H1 (cell line): ENCODE measurements around the gene SEMA3C. TPM values are rescaled to one million over a fixed set of nuclear protein-coding genes. Genes with fewer than 3 reads are reported as not detected.

Source experiments
- CTCF ChIA-PET: fragments of 300-600 bp; sonication (Branson Sonifier 250); formaldehyde crosslinking; loops from one replicate; lab custom pipeline; 2021; ENCODE audit not compliant: partially characterized antibody; lab: Charles Lee
- POLR2A ChIA-PET: fragments of 300-600 bp; sonication (Branson Sonifier 250); formaldehyde crosslinking; loops from one replicate; lab custom pipeline; 2021; ENCODE audit warnings: inconsistent platforms; ENCODE audit not compliant: partially characterized antibody; lab: Charles Lee
- DNase-seq, 2 experiments: peaks; one replicate each; pipeline versions ENCODE4 v3.0.0 to v3.0.0-alpha.2; 2010 to 2022; ENCODE audit warnings: low spot score in 2 of 2, low read depth in 1 of 2, mixed read lengths in 1 of 2
- FAIRE-seq: peaks from 2 replicates; lab custom pipeline; 2011; peaks lifted over from hg19 to GRCh38; lab: Jason Lieb, UNC
- H2AFZ ChIP-seq: 2 replicates; pipeline ENCODE4 v1.8.1; 2012; ENCODE audit warnings: low read length, inconsistent platforms
- H2AK5ac ChIP-seq: 2 replicates; pipeline ENCODE4 v1.6.1; 2013; ENCODE audit warnings: low read depth, low read length
- H2BK120ac ChIP-seq: replicated peaks from 2 replicates; pipeline ENCODE3; 2013; ENCODE audit warnings: low read depth, low read length, inconsistent platforms
- H2BK12ac ChIP-seq: 2 replicates; pipeline ENCODE4 v1.6.1; 2013; ENCODE audit warnings: low read depth, low read length
- H2BK15ac ChIP-seq: 2 replicates; pipeline ENCODE4 v1.6.1; 2013; ENCODE audit warnings: low read length
- H2BK20ac ChIP-seq: 2 replicates; pipeline ENCODE4 v1.6.1; 2013; ENCODE audit warnings: low read length
- H2BK5ac ChIP-seq: 2 replicates; pipeline ENCODE4 v1.6.1; 2013; ENCODE audit warnings: low read depth, low read length
- H3K14ac ChIP-seq: 2 replicates; pipeline ENCODE4 v1.6.1; 2013; ENCODE audit warnings: inconsistent platforms; ENCODE audit not compliant: insufficient read length
- H3K18ac ChIP-seq: 2 replicates; pipeline ENCODE4 v1.6.1; 2013; ENCODE audit warnings: low read length; ENCODE audit errors: extremely low read depth
- H3K23ac ChIP-seq: 2 replicates; pipeline ENCODE4 v1.6.1; 2013; ENCODE audit warnings: inconsistent platforms; ENCODE audit not compliant: insufficient read length
- H3K23me2 ChIP-seq: 2 replicates; pipeline ENCODE4 v1.6.1; 2013; ENCODE audit warnings: low read depth, low read length
- H3K27ac ChIP-seq: 2 replicates; pipeline ENCODE4 v1.6.1; 2011; ENCODE audit warnings: low read depth, low read length, inconsistent platforms
- H3K27me3 ChIP-seq, 4 experiments: replicated peaks in 1 of 4; 1 replicate in 1 of 4; 2 replicates in 3 of 4; pipeline versions ENCODE4 v1.6.1 to v1.8.1; 2011 to 2013; ENCODE audit warnings: low read length in 3 of 4, mild to moderate bottlenecking in 3 of 4, inconsistent platforms in 2 of 4, mixed read lengths in 2 of 4, moderate library complexity in 1 of 4; ENCODE audit not compliant: control insufficient read depth in 3 of 4, insufficient read depth in 3 of 4; ENCODE audit errors: extremely low read depth in 1 of 4
- H3K36me3 ChIP-seq, 4 experiments: 2 replicates each; pipeline versions ENCODE4 v1.6.1 to v1.8.1; 2011 to 2013; ENCODE audit warnings: mild to moderate bottlenecking in 4 of 4, low read length in 3 of 4, moderate library complexity in 2 of 4, control low read depth in 1 of 4, inconsistent platforms in 1 of 4; ENCODE audit not compliant: insufficient read depth in 4 of 4, control insufficient read depth in 2 of 4
- H3K4ac ChIP-seq: replicated peaks from 2 replicates; pipeline ENCODE3; 2013; ENCODE audit warnings: low read length, low read depth, mixed read lengths, inconsistent platforms; ENCODE audit not compliant: insufficient read length
- H3K4me1 ChIP-seq, 4 experiments: replicated peaks in 1 of 4; 1 replicate in 1 of 4; 2 replicates in 3 of 4; pipeline versions ENCODE4 v1.6.1 to v1.8.1; 2011 to 2013; ENCODE audit warnings: low read length in 3 of 4, inconsistent platforms in 2 of 4, mixed read lengths in 1 of 4; ENCODE audit not compliant: insufficient read depth in 4 of 4, control insufficient read depth in 3 of 4
- H3K4me2 ChIP-seq, 2 experiments: 2 replicates each; pipeline versions ENCODE4 v1.6.1 to v1.8.1; 2011 to 2013; ENCODE audit warnings: low read depth in 2 of 2, low read length in 2 of 2, control low read depth in 1 of 2, inconsistent platforms in 1 of 2, mild to moderate bottlenecking in 1 of 2; ENCODE audit not compliant: insufficient read depth in 1 of 2
- H3K4me3 ChIP-seq, 4 experiments: fragments of 200-600, 300-600 bp in 1 of 4; sonication (generic), shearing (Covaris generic), sonication (Bioruptor Twin) in 1 of 4; 2 replicates each; pipeline versions ENCODE4 v1.5.1 to v1.8.1; 2011 to 2016; ENCODE audit warnings: low read length in 4 of 4, low read depth in 3 of 4, control low read depth in 2 of 4, inconsistent platforms in 2 of 4, mild to moderate bottlenecking in 2 of 4, mixed read lengths in 1 of 4, moderate library complexity in 1 of 4; ENCODE audit not compliant: insufficient read depth in 2 of 4; ENCODE audit errors: extremely low read depth in 1 of 4
- H3K56ac ChIP-seq: replicated peaks from 2 replicates; pipeline ENCODE3; 2013; ENCODE audit warnings: low read depth, mild to moderate bottlenecking, mixed read lengths, low read length, inconsistent platforms; ENCODE audit not compliant: insufficient read length
- H3K79me1 ChIP-seq: 2 replicates; pipeline ENCODE4 v1.6.1; 2013; ENCODE audit warnings: low read depth, low read length, control low read depth
- H3K79me2 ChIP-seq, 2 experiments: 2 replicates each; pipeline versions ENCODE4 v1.6.1 to v1.8.1; 2012 to 2013; ENCODE audit warnings: low read length in 2 of 2, mild to moderate bottlenecking in 2 of 2, inconsistent platforms in 1 of 2; ENCODE audit not compliant: insufficient read depth in 2 of 2, control insufficient read depth in 1 of 2
- H3K9ac ChIP-seq, 4 experiments: replicated peaks in 1 of 4; 1 replicate in 1 of 4; 2 replicates in 3 of 4; pipeline versions ENCODE4 v1.6.1 to v1.8.1; 2011 to 2013; ENCODE audit warnings: low read depth in 3 of 4, low read length in 3 of 4, control low read depth in 2 of 4, mild to moderate bottlenecking in 2 of 4, moderate library complexity in 2 of 4, inconsistent platforms in 1 of 4; ENCODE audit errors: extremely low read depth in 1 of 4
- H3K9me3 ChIP-seq, 2 experiments: 2 replicates each; pipeline versions ENCODE4 v1.6.1 to v1.8.1; 2012 to 2013; ENCODE audit warnings: mild to moderate bottlenecking in 2 of 2, moderate library complexity in 2 of 2, control low read depth in 1 of 2, inconsistent platforms in 1 of 2, low read depth in 1 of 2, low read length in 1 of 2, mixed read lengths in 1 of 2; ENCODE audit not compliant: insufficient read depth in 2 of 2
- H4K20me1 ChIP-seq, 2 experiments: replicated peaks in 1 of 2; 2 replicates each; pipeline versions ENCODE3 to v1.8.1; 2011 to 2013; ENCODE audit warnings: inconsistent platforms in 2 of 2, low read length in 2 of 2, mild to moderate bottlenecking in 1 of 2; ENCODE audit not compliant: insufficient read depth in 2 of 2, control insufficient read depth in 1 of 2
- H4K5ac ChIP-seq: 2 replicates; pipeline ENCODE4 v1.6.1; 2013; ENCODE audit warnings: low read length, low read depth, mixed read lengths, inconsistent platforms; ENCODE audit not compliant: insufficient read length
- H4K8ac ChIP-seq: 2 replicates; pipeline ENCODE4 v1.8.0; 2013; ENCODE audit warnings: mild to moderate bottlenecking, moderate library complexity, low read length, inconsistent platforms; ENCODE audit not compliant: insufficient read depth; ENCODE audit errors: extremely low read depth
- H4K91ac ChIP-seq: replicated peaks from 2 replicates; pipeline ENCODE3; 2013; ENCODE audit warnings: low read length, mixed read lengths, inconsistent platforms; ENCODE audit not compliant: insufficient read length
- BCL11A ChIP-seq, 2 experiments: IDR thresholded peaks; one replicate each; pipeline ENCODE4 v1.6.1; 2011; ENCODE audit warnings: low read depth in 2 of 2, low read length in 2 of 2, mild to moderate bottlenecking in 2 of 2
- CEBPB ChIP-seq: IDR thresholded peaks from 2 replicates; pipeline ENCODE4 v1.6.1; 2012; ENCODE audit warnings: low read depth, low read length
- HDAC2 ChIP-seq, 2 experiments: fragments of 300-600 bp in 1 of 2; sonication (generic) in 1 of 2; IDR thresholded peaks; 2 replicates each; pipeline ENCODE4 v1.6.1; 2011 to 2012; ENCODE audit warnings: low read depth in 2 of 2, low read length in 2 of 2, mild to moderate bottlenecking in 2 of 2, moderate library complexity in 2 of 2, borderline replicate concordance in 1 of 2, inconsistent platforms in 1 of 2
- SP2 ChIP-seq: IDR thresholded peaks from 2 replicates; pipeline ENCODE4 v1.6.1; 2012; ENCODE audit warnings: mild to moderate bottlenecking, low read length, inconsistent platforms
- SUZ12 ChIP-seq: fragments of 200-600 bp; sonication (generic); IDR thresholded peaks from 2 replicates; pipeline ENCODE4 v1.6.1; 2012; ENCODE audit warnings: mild to moderate bottlenecking, inconsistent platforms, low read length, moderate library complexity, mixed read lengths
- TAF1 ChIP-seq: IDR thresholded peaks from 2 replicates; pipeline ENCODE4 v1.6.1; 2011; ENCODE audit warnings: mild to moderate bottlenecking, low read depth, low read length
- TAF7 ChIP-seq: optimal IDR thresholded peaks from 2 replicates; pipeline ENCODE3; 2011; ENCODE audit warnings: low read depth, mild to moderate bottlenecking, inconsistent platforms, low read length, moderate library complexity, borderline replicate concordance
- WGBS, 2 experiments: shearing (Covaris generic) in 1 of 2; methylation state at CpG; one replicate each; pipeline versions ENCODE4 v1.1.6 to v1.1.7; 2013 to 2015; ENCODE audit warnings: low lambda C conversion rate in 2 of 2, mixed read lengths in 2 of 2, inconsistent platforms in 1 of 2, low coverage in 1 of 2, missing lambda C conversion rate in 1 of 2; ENCODE audit not compliant: insufficient replicate concordance in 2 of 2, insufficient coverage in 1 of 2, insufficient read length in 1 of 2; ENCODE audit errors: extremely low coverage in 1 of 2, missing lambda C conversion rate in 1 of 2; 5-methylcytosine and 5-hydroxymethylcytosine counted together
- polyA plus RNA-seq, 7 experiments: library from polyadenylated mRNA; depleted of rRNA in 3 of 7; stranded (reverse) in 5 of 7; unstranded in 2 of 7; fragments of >200 nt in 5 of 7; fragments of 200-250 nt in 2 of 7; gene quantifications; 1 replicate in 5 of 7; 2 replicates in 1 of 7; 4 replicates in 1 of 7; pipeline versions ENCODE4 v1.2.1 to v1.2.3, GENCODE V29; 2011 to 2013; ENCODE audit warnings: missing spikeins in 2 of 7, mixed read lengths in 2 of 7
- total RNA-seq: library from RNA; stranded (reverse); fragmentation: NEBNext Ultra II Directional; extraction: Animal tissue kit (Norgen Biotek cat#: 25700); gene quantifications from 2 replicates; pipeline ENCODE4 v1.2.1, GENCODE V29; 2021
- TF ChIP-seq, protein P1 (sequence below): IDR thresholded peaks from 2 replicates; pipeline ENCODE4 v1.6.1; 2011; ENCODE audit warnings: low read length, improper control_type of control experiment
- TF ChIP-seq, protein P2 (sequence below): IDR thresholded peaks from 2 replicates; pipeline ENCODE4 v1.6.1; 2012; ENCODE audit warnings: inconsistent platforms

The SEMA3C gene
- total and polyA plus RNA-seq, 2 of the 8 experiments (the other 6 are each of a cell fraction or from before 2014, with no cell fraction given), result 0.15 to 1.4 TPM

DNA sequence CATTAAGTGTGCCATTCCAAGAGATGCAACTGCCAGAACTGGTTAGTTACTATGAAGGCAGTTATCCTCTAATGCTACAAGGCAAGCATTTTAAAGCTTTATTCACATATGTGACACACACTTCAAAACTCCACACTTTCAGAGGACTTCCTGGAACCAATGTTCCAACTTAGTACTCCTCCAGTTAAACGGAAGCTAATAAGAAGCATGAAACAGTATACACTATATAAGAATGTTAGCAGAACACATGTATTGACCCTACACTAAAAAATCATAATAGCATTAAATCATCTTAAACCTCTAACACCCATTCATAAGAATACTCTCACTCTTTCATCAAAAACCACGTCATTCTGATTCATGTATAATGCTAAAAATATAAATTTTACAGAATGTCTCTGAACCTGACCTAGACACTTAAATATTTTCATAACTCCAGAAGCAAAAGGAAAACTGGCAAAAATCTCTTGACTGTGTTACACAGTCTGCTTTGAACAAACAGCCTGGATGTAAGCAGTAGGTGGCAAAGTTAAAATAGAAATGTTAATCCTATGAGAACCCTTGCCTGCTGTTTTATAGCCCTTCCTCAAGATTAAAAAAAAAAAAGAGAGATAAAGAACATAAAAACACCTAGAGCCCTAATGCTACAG lies 135.0 kb downstream of the SEMA3C start:
- DNase-seq (no peak), FAIRE-seq (no peak)
- Histone ChIP-seq H3K9ac (no peak overlapping the region), H3K14ac (no peak overlapping the region), H3K79me1 (no peaks in the 10 kb centered on the region), H3K27ac (no peak overlapping the region), H3K4me2 (no peak overlapping the region), H3K27me3 (no peaks in the 10 kb centered on the region), H3K4me3 (no peak overlapping the region), H2BK12ac (no peak overlapping the region), H3K4me1 (peaks cover 0 to 3% (median under 1%) of the 10 kb centered on the region in 4 experiments; a peak in 3 of 7 replicates), H3K23me2 (no peaks in the 10 kb centered on the region), H3K23ac (no peak overlapping the region), H2BK120ac (no peak overlapping the region), H2BK5ac (no peak overlapping the region), H2BK15ac (no peak overlapping the region), H4K5ac (no peak overlapping the region), H3K79me2 (no peaks in the 10 kb centered on the region), H3K4ac (no peak overlapping the region), H4K91ac (no peak overlapping the region), H4K8ac (no peak overlapping the region), H3K36me3 (no peaks in the 10 kb centered on the region), H2BK20ac (no peak overlapping the region), H4K20me1 (no peaks in the 10 kb centered on the region), H3K9me3 (no peaks in the 10 kb centered on the region), H2AK5ac (no peak overlapping the region), H3K18ac (no peak overlapping the region), H2AFZ (no peak overlapping the region), H3K56ac (no peak overlapping the region)
- 91 to 100% methylated on average over 1 to 2 of the region's 2 CpGs for WGBS, 2 experiments
- CTCF ChIA-PET, result interaction anchor here (0.7 to 1.2 kb wide), 3 partner anchors 10 to 370 kb away, joined by 3 read pairs; no protein-coding TSS in a partner anchor
- POLR2A ChIA-PET, result no interaction called here
- TF ChIP-seq TAF1, result no peak
- no peak for TF ChIP-seq TAF7
- TF ChIP-seq, protein P1, sequence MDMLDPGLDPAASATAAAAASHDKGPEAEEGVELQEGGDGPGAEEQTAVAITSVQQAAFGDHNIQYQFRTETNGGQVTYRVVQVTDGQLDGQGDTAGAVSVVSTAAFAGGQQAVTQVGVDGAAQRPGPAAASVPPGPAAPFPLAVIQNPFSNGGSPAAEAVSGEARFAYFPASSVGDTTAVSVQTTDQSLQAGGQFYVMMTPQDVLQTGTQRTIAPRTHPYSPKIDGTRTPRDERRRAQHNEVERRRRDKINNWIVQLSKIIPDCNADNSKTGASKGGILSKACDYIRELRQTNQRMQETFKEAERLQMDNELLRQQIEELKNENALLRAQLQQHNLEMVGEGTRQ, result no peak
- TF ChIP-seq HDAC2 (IDR thresholded peaks at IDR 0.05; ENCODE audit: borderline replicate concordance in 1 of 2, low read depth in 2 of 2, low read length in 2 of 2), result no peak
- TF ChIP-seq, protein P2, sequence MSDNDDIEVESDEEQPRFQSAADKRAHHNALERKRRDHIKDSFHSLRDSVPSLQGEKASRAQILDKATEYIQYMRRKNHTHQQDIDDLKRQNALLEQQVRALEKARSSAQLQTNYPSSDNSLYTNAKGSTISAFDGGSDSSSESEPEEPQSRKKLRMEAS, result no peak
- TF ChIP-seq CEBPB, result no peak
- TF ChIP-seq SP2, result no peak
- no peak for TF ChIP-seq SUZ12
- TF ChIP-seq BCL11A (IDR thresholded peaks at IDR 0.05; ENCODE audit: low read depth in 2 of 2, low read length in 2 of 2), result no peak
